Body of pancreas (tissue), 4 donors: Measurements from ENCODE around the gene RDH5. TPM values are rescaled to one million over a fixed set of nuclear protein-coding genes. Genes with fewer than 3 reads are reported as not detected.

Source experiments
- ATAC-seq: fragments of 150-250 bp; one replicate; pipeline ENCODE4 v1.9.1; 2016
- DNase-seq, 4 donors: peaks; one replicate each; pipeline ENCODE4 v3.0.0-alpha.2; 2019
- H3K27ac ChIP-seq, 4 donors: fragments of 200-600 bp; sonication (generic); 1 replicate in 3 of 4; 2 replicates in 1 of 4; pipeline versions ENCODE4 v1.5.1 to v1.6.1; 2016 to 2019; ENCODE audit warnings: mild to moderate bottlenecking in 1 of 4, mixed read lengths in 1 of 4, moderate library complexity in 1 of 4
- H3K27me3 ChIP-seq, 2 donors: fragments of 200-600 bp; sonication (generic); one replicate each; pipeline ENCODE4 v1.6.0; 2016; ENCODE audit warnings: mild to moderate bottlenecking in 1 of 2
- H3K36me3 ChIP-seq, 2 donors: fragments of 200-600 bp; sonication (generic); replicated peaks in 1 of 2; 2 replicates each; pipeline ENCODE4 v1.5.1; 2016; ENCODE audit warnings: low read depth in 2 of 2; ENCODE audit not compliant: insufficient read depth in 1 of 2
- H3K4me1 ChIP-seq: fragments of 200-600 bp; sonication (generic); one replicate; pipeline ENCODE4 v1.6.0; 2016
- H3K4me3 ChIP-seq, 2 donors: fragments of 200-600 bp; sonication (generic); 1 replicate in 1 of 2; 2 replicates in 1 of 2; pipeline ENCODE4 v1.5.1; 2016 to 2019
- H3K9me3 ChIP-seq, 3 donors: fragments of 200-600 bp; sonication (generic); 1 replicate in 2 of 3; 2 replicates in 1 of 3; pipeline ENCODE4 v1.5.1; 2016
- CTCF ChIP-seq, 7 experiments: fragments of 450-650 bp in 4 of 7; fragments of 200-600 bp in 3 of 7; sonication (generic) in 3 of 7; IDR thresholded peaks; one replicate each; pipeline ENCODE4 v1.5.1; 2016 to 2019; ENCODE audit warnings: antibody characterized with exemption in 7 of 7
- POLR2A ChIP-seq, 3 donors: fragments of 450-650 bp; IDR thresholded peaks; one replicate each; pipeline ENCODE4 v1.6.1; 2016; ENCODE audit warnings: antibody characterized with exemption in 3 of 3, mild to moderate bottlenecking in 2 of 3
- WGBS, 2 donors: methylation state at CpG; one replicate each; pipeline ENCODE4 v1.1.5; 2017; 5-methylcytosine and 5-hydroxymethylcytosine counted together
- intact Hi-C: fragments of 100-400 bp; cut with DNase I; formaldehyde crosslinking; loops from one replicate; pipeline ENCODE4 v1.15.1; 2023
- total RNA-seq, 2 donors: library from RNA; depleted of rRNA; stranded (reverse); fragments of >200 nt; gene quantifications; one replicate each; pipeline ENCODE4 v1.1.0, GENCODE V29; 2016

Gene RDH5
- total RNA-seq, 2 donors from 2014 or later = 4.2 to 20.4 TPM

GRCh38 chr12:55746174-55746912 lies 26.1 kb downstream of the RDH5 start:
- no peak overlapping the region for H3K27ac ChIP-seq
- DNase-seq (no peak), ATAC-seq (no peak)
- no peaks in the 10 kb centered on the region for H3K27me3 ChIP-seq
- no peaks in the 10 kb centered on the region for H3K9me3 ChIP-seq
- intact Hi-C loops = loop anchor here (10.0 kb wide), 3 partner anchors 78 to 288 kb away; partner anchors contain the start of gene DNAJC14
- WGBS, 2 donors = 33 to 36% methylated on average over 3 of the region's 3 CpGs
- no peak overlapping the region for H3K4me3 ChIP-seq
- TF ChIP-seq POLR2A (IDR thresholded peaks at IDR 0.05) (no peak), CTCF (IDR thresholded peaks at IDR 0.05) (no peak)
- peaks cover 23% of the 10 kb centered on the region for H3K4me1 ChIP-seq
- H3K36me3 ChIP-seq = peaks cover 0 to 1% of the 10 kb centered on the region in 2 donors

- H3K27ac ChIP-seq = no peak overlapping the region
- peaks cover under 1 to 3% of the 10 kb centered on the region in 2 donors for H3K36me3 ChIP-seq
- TF ChIP-seq CTCF (IDR thresholded peaks at IDR 0.05) (no peak), POLR2A (IDR thresholded peaks at IDR 0.05) (no peak)
- peaks cover 23% of the 10 kb centered on the region for H3K4me1 ChIP-seq
- H3K27me3 ChIP-seq = no peaks in the 10 kb centered on the region
- no peaks in the 10 kb centered on the region for H3K9me3 ChIP-seq
- ATAC-seq = no peak
- DNase-seq = no peak
- no peak overlapping the region for H3K4me3 ChIP-seq
- intact Hi-C loops = loop anchor here (10.0 kb wide), 3 partner anchors 78 to 288 kb away; partner anchors contain the start of gene DNAJC14
Observed at GRCh38 chr12:55746913-55747231, 26.7 kb downstream of the RDH5 start.

- peaks cover 3 to 6% of the 10 kb centered on the region in 2 donors for H3K36me3 ChIP-seq
- intact Hi-C loops = loop anchor here (10.0 kb wide), 3 partner anchors 76 to 286 kb away; partner anchors contain the start of gene DNAJC14
- WGBS, 2 donors = 86 to 90% methylated on average over 6 to 18 of the region's 18 CpGs
- H3K4me1 ChIP-seq = peaks cover 20% of the 10 kb centered on the region
- TF ChIP-seq POLR2A (IDR thresholded peaks at IDR 0.05) (no peak), CTCF (IDR thresholded peaks at IDR 0.05) (no peak)
- no peak overlapping the region for H3K4me3 ChIP-seq
- DNase-seq (no peak), ATAC-seq (no peak)
- H3K27me3 ChIP-seq = no peaks in the 10 kb centered on the region
- no peaks in the 10 kb centered on the region for H3K9me3 ChIP-seq
- H3K27ac ChIP-seq = no peak overlapping the region
Observed at GRCh38 chr12:55748230-55748993, 28.2 kb downstream of the RDH5 start.

- ATAC-seq = no peak
- Histone ChIP-seq H3K4me3 (no peak overlapping the region), H3K27ac (no peak overlapping the region), H3K4me1 (no peaks in the 10 kb centered on the region), H3K27me3 (no peaks in the 10 kb centered on the region), H3K9me3 (no peaks in the 10 kb centered on the region), H3K36me3 (peaks cover 6 to 30% of the 10 kb centered on the region in 2 donors)
- TF ChIP-seq POLR2A (IDR thresholded peaks at IDR 0.05) = no peak
- no peak for TF ChIP-seq CTCF (IDR thresholded peaks at IDR 0.05)
- no peak for DNase-seq
- 66 to 69% methylated on average over 2 of the region's 2 CpGs for WGBS, 2 donors
- intact Hi-C loops = no loop called here
Observed at GRCh38 chr12:55755246-55755645, 35.1 kb downstream of the RDH5 start.
